HL-60/S4 (cell line): ENCODE measurements around the gene TRMT1.

Experiments
- in situ Hi-C: fragments of 300-500 bp; cut with MboI; formaldehyde crosslinking; loops from 2 replicates; pipeline ENCODE4 v1.14.3; 2022; ENCODE audit warnings: low sequenced_read_pairs

Gene TRMT1

GRCh38 chr19:13074378-13074777 is 42.2 kb downstream of the TRMT1 start:
- in situ Hi-C loops, result no loop called here

- in situ Hi-C loops, result no loop called here
Measured at GRCh38 chr19:13073263-13073662, 43.3 kb downstream of the TRMT1 start.

- in situ Hi-C loops, result no loop called here
Measured at GRCh38 chr19:13072188-13072908, 44.2 kb downstream of the TRMT1 start.

DNA sequence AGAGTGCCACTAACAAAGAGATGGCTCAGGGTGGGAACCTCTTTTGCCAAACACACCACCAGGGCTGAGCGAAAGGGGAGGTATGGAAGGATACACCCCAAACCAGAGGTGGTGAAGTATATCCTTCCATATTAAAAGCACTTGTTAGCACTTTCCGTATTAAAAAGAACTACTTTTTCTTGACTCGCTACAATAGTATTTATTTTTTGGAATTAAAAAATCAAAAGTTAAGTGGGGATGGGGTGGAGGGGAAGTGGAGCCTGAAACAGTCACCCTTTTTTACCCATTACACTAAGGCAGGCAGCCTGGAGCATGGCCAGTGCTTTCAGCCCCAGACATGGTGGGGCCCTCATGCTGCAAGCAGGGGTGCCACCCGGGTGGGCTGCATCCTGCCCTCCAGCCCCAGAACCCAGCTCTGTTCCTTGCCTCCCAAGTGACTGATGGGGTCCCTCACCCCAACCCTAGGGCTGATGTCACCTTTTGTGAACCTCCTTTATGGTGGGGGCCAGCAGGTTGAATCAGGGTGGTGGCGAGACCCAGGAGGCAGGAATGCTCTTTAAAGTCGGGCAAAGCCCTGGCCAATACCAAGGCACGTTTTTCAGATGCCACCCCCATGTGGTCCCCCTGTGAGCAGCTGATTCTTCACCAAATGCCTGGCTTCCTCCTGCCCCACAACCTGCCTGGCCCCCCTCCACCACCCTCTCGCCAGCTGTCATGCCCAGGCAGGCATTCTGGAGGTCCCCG is 44.9 kb downstream of the TRMT1 start:
- in situ Hi-C loops, result no loop called here

DNA sequence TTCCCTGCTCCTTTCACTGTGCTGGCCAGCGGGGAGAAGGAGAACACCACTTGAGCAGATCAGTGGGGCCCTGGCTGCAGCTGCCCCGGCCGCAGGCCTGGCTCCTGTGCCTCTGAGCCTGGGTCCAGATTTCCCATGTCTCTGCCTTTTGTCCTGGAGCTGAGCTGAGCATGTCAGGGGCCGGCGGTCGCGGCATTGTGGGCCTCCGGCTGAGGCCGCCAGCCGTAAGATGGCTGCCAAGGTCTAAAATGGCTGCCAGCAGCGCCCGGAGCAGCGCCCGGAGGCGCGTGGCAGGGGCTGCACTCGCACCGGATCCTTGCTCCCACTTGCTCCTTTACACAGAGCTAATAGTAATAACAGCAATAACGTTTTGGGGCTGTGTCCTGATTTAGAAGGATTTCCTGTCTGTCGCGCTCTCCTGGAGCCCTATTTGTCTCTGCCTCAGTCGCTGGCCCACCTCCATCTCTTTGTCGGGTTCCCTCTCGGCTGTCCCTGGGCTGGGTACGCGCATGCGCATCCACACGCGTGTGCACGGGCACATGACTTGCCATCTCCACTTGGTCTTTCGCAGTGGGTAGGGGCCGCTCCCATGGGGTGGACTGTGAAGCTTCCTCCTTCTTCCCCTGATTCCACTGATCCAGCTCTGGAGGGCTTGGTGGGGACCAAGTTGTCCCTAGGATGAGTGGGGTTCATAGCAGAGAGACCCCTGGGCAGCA is 46.0 kb downstream of the TRMT1 start:
- in situ Hi-C loops, result no loop called here

DNA sequence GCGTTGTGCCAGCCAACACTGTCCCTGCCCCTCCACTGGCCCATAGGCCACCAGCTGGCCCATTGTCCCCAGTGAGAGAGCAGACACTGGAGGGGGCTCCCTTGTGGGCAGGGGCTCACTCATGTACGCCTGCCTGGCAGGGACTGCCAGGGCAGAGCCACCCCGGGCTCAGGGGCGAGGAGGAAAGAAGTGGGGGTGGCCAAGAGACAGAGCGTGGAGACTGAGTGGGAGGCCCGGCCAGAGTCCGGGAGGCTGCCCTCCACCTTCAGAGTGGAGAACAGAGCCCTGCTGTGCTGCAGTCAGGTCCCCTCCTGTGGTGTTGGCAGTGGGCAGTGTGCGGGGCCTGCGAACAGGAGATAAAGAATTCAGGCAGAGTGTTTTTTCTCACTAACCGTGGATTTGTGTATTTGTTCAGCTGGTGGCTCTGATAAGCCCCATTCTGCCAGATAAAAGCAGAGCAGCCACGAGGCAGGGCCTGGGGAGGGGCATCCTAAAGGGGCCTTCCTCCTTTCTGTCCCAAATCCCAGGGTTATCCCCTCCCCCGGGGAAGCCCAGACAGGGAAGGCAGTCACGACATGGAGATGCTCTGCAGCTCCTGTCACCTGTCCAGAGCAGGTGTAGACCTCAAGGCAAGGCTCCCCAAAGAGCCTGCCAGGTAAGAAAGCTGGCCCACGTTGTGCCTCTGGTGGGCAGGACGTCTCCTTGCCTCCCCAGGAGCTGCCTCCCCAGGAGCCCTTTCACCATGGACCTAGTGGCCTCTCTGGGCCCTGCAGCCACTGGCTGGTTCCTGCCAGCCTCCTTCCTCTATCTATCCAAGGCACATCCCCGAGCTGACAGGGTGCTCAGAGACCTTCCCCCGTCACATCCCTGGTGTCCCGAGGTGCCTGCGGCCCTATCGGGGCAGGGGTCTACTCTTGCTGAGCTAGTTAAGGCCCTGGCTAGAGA is 46.9 kb downstream of the TRMT1 start:
- in situ Hi-C loops, result no loop called here

- in situ Hi-C loops, result no loop called here
Measured at GRCh38 chr19:13068085-13068846, 48.3 kb downstream of the TRMT1 start.

GRCh38 chr19:13066933-13067807 is 49.4 kb downstream of the TRMT1 start:
- in situ Hi-C loops, result no loop called here

- in situ Hi-C loops, result no loop called here
Measured at GRCh38 chr19:13066226-13066625, 50.3 kb downstream of the TRMT1 start.

DNA sequence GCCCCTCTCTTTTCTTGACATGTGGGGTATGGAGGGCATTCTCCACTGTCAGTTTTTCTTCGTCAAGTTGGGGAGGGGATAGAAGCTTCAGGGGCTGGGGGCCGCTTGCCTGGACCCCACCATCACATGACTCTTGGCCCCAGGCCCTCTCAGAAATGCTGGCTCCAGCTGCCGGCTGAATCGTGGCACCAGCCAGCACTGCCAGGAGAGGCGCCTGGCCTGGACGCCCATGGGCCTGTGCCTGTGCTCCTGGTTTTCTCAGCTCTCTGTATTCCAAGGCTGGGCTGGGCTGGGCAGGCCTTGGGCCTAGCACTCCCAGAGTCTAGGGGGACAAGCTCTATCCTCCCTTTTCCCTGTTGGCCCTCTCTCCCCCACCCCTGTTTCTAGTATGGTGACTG is 52.4 kb downstream of the TRMT1 start:
- in situ Hi-C loops, result no loop called here

GRCh38 chr19:13063461-13064091 is 53.0 kb downstream of the TRMT1 start:
- in situ Hi-C loops, result no loop called here

- in situ Hi-C loops, result no loop called here
Measured at GRCh38 chr19:13062317-13062716, 54.2 kb downstream of the TRMT1 start.

DNA sequence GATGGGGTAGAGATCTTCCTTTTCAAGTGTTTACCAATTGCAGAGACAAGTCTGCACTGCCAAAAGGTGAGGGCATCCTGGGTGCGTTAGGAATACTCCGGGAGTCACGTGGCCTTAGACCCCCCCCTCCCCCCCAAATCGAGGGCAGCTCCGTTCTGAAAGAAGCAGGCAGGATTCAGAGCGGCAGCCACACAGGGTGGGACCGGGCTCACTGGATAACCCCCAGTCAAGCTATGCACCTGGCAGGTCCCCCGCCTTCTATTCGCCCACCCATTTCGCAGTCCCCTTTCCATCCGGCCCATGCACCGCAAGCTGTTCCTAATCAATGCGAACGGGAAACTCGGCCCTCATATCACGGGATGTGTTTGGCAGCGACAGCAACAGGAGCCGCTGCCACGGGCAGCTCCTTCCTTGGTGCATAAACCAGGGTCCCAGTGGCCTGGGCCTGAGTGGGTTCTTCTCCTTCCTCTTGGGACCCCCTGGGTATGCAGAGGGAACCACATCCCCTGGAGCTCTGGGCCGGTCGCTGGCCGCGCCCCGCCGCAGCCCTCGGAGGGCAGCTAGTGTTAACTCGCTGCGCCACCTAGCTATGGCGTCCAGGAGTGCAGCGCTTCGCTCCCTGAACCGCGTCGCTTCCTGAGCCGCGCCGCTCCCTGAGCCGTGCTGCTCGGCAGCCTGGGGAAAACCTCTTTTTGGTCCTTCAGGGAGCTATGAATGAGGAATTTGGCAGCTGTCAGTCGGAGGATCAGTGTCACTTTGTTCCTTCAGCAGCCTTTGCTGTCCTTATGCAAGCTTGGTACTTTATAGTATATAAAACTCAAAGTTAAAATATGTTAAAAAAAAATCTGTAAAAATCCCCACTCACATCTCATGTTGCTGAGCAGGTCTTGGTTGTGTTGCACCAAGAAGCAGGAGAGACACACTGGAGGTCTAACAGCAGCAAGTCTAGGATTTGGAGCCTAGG is 55.3 kb downstream of the TRMT1 start:
- in situ Hi-C loops, result no loop called here

DNA sequence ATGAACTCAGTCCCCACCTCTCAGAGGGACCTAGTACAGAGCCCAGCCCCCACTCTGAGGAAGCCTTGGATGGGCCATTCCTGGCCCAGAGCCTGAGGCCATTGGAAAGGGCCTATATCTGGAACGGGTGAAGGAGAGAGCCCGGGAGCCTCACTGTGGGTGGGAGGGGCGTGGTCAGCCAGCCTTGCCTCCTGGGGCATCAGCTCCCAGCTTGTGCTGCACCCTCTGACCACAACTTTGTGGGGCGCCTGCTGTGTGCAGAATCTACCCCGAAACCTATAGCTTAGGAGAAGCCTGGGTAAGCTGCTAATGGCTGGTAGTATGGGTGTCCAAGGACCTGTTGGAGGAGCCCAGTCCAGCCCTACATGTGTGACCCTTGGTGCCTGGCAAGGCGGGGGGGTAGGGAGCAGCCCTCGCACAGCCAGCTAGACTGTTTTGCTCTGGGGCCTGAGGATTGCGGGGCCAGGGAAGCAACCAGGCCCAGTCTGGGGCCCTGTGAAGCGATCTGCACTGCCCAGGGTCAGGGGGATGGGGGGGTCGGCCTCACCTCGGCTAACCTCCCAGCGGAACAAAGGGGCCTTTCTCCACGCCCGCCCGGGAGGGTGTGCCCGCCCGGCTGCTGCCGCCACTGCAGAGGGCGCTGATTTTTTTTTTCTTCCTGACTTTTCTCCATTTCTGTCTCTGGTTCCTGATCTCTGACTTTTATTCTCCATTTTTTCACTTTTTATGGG is 56.1 kb downstream of the TRMT1 start:
- in situ Hi-C loops, result no loop called here

DNA sequence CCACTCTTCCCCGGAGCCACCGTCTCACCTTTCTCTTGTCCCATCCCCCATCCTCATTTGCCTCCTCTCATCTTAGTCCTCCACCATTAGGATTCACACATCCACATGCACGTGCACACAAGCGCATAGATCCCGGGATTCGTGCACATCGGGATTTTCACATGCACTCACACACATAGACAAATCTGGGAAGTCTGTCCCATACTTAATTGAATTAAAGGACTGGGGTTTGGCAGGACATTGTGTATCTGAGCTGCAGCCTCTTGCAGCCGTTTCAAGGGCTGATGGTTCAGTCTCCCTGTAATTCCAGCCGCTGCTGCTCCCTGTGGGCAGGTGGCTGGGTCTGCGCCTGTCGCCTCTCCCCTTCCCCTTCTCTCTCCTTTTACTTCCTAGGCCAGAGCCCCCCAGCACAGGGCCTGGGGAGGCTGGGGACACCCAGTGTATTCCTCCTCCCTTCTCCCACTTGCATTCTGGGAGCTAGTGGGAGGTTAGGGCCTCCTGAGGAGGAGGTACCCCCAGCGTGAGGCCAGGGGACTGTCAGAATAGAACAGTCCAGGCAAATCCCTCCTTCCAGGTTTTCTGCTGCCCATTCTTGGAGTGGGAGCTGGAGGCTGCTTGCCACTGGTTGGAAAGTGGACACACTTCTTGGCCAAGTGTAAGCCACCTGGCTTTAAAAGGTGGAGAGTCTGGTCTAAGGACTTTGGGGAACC is 57.4 kb downstream of the TRMT1 start:
- in situ Hi-C loops, result no loop called here

DNA sequence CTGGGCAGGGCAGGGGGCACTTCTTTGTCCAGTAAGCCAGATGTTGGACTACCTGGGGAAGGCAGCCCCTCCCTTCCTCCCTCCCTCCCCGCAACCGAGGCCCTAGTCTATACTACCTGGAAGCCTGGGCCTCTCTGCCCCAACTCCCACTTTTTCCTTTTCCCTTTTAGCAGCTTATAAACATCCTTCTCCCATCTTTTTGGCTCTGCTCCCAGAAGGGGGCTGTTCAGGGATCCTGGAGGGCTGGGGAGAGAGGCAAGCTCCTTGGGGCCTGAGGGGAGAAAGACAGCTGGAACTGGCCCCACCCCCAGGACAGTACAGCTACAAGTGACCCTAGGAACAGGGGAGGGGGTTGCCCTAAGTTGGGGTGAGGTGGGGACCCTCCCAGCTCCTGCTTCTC is 58.8 kb downstream of the TRMT1 start:
- in situ Hi-C loops, result no loop called here
